Smooth muscle cell (in vitro differentiated cells): Measurements from ENCODE around the gene NTM. TPM values are rescaled to one million over a fixed set of nuclear protein-coding genes. Genes with fewer than 3 reads are reported as not detected.

Experiments used
- DNase-seq: peaks from one replicate; lab custom pipeline; 2025; ENCODE audit not compliant: unreplicated experiment; lab: John Stamatoyannopoulos, UW
- H2AFZ ChIP-seq: fragments of 200-600 bp; sonication (generic); 2 replicates; pipeline ENCODE4 v1.6.0; 2016; ENCODE audit warnings: antibody characterized with exemption, low read depth, mild to moderate bottlenecking
- H3F3A ChIP-seq: fragments of 200-600 bp; sonication (generic); 2 replicates; pipeline ENCODE4 v1.6.0; 2017; ENCODE audit warnings: antibody characterized with exemption, low read depth
- H3K27ac ChIP-seq: fragments of 200-600 bp; sonication (generic); 2 replicates; pipeline ENCODE4 v1.5.1; 2016; ENCODE audit warnings: low read depth, mild to moderate bottlenecking
- H3K27me3 ChIP-seq: fragments of 200-600 bp; sonication (generic); 2 replicates; pipeline ENCODE4 v1.6.1; 2016; ENCODE audit warnings: low read depth, mild to moderate bottlenecking
- H3K36me3 ChIP-seq: fragments of 200-600 bp; sonication (generic); 2 replicates; pipeline ENCODE4 v1.5.1; 2016; ENCODE audit warnings: low read depth
- H3K4me1 ChIP-seq: fragments of 200-600 bp; sonication (generic); 2 replicates; pipeline ENCODE4 v1.5.1; 2016; ENCODE audit warnings: low read depth
- H3K4me2 ChIP-seq: fragments of 200-600 bp; sonication (generic); 2 replicates; pipeline ENCODE4 v1.6.0; 2016; ENCODE audit warnings: mild to moderate bottlenecking
- H3K4me3 ChIP-seq: fragments of 200-600 bp; sonication (generic); 2 replicates; pipeline ENCODE4 v1.5.1; 2016; ENCODE audit warnings: mild to moderate bottlenecking
- H3K79me2 ChIP-seq: fragments of 200-600 bp; sonication (generic); 2 replicates; pipeline ENCODE4 v1.6.0; 2016; ENCODE audit warnings: low read depth, mild to moderate bottlenecking
- H3K9ac ChIP-seq: fragments of 200-600 bp; sonication (generic); 2 replicates; pipeline ENCODE4 v1.6.0; 2016; ENCODE audit warnings: low read depth
- H3K9me3 ChIP-seq: fragments of 200-600 bp; sonication (generic); replicated peaks from 2 replicates; pipeline ENCODE4 v1.5.1; 2016; ENCODE audit warnings: low read depth
- H4K20me1 ChIP-seq: fragments of 200-600 bp; sonication (generic); 2 replicates; pipeline ENCODE4 v1.6.0; 2016; ENCODE audit warnings: low read depth
- WGBS: methylation state at CpG from one replicate; pipeline ENCODE4 v1.1.7; 2016; ENCODE audit warnings: low lambda C conversion rate; 5-methylcytosine and 5-hydroxymethylcytosine counted together
- polyA plus RNA-seq: library from polyadenylated mRNA; unstranded; fragments of >200 nt; fragmentation: Nextera tagmentation; extraction: Ambion mirVana; gene quantifications from 2 replicates; pipeline ENCODE4 v1.2.1, GENCODE V29; 2016
- total RNA-seq: library from RNA; depleted of rRNA; stranded (reverse); fragments of >200 nt; gene quantifications from 2 replicates; pipeline ENCODE4 v1.2.3, GENCODE V29; 2014
- TF ChIP-seq, protein P1 (sequence below): fragments of 200-600 bp; sonication (generic); IDR thresholded peaks from 2 replicates; pipeline ENCODE4 v1.5.1; 2017; ENCODE audit warnings: borderline replicate concordance, mild to moderate bottlenecking, antibody characterized with exemption; ENCODE audit not compliant: insufficient read depth, poor library complexity, severe bottlenecking

The NTM gene
- total and polyA plus RNA-seq, 2 experiments from 2014 or later: 68.9 to 123 TPM

DNA sequence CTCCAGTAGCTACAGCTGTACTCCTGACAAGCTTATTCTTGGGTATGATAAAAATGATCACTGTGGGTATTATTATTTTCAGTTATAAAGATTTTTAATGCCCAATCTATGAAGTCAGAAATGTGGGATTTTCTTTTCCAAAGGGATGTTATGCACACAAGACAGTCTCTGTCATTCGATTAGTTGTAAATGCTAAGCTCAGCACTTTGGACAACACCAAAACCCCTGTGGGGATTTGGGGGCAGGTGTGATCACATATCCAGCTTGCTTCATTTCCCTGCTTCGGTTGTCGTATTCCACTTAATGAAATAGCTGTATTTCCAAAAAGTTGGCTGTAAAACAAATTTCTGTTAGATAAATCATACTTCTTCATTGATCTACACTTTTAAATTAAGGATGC is 931.5 kb downstream of the NTM start:
- H3K4me3 ChIP-seq: no peak overlapping the region
- no peak for DNase-seq
- H3K9ac ChIP-seq: no peak overlapping the region
- 91% methylated on average over 3 of the region's 3 CpGs for WGBS
- peaks cover 18% of the 10 kb centered on the region for H4K20me1 ChIP-seq
- no peaks in the 10 kb centered on the region for H3K4me1 ChIP-seq
- H3F3A ChIP-seq: no peaks in the 10 kb centered on the region
- no peaks in the 10 kb centered on the region for H3K79me2 ChIP-seq
- no peak overlapping the region for H3K27ac ChIP-seq
- no peak overlapping the region for H3K4me2 ChIP-seq
- H3K27me3 ChIP-seq: peaks cover 3% of the 10 kb centered on the region
- no peak overlapping the region for H2AFZ ChIP-seq
- TF ChIP-seq, protein P1, sequence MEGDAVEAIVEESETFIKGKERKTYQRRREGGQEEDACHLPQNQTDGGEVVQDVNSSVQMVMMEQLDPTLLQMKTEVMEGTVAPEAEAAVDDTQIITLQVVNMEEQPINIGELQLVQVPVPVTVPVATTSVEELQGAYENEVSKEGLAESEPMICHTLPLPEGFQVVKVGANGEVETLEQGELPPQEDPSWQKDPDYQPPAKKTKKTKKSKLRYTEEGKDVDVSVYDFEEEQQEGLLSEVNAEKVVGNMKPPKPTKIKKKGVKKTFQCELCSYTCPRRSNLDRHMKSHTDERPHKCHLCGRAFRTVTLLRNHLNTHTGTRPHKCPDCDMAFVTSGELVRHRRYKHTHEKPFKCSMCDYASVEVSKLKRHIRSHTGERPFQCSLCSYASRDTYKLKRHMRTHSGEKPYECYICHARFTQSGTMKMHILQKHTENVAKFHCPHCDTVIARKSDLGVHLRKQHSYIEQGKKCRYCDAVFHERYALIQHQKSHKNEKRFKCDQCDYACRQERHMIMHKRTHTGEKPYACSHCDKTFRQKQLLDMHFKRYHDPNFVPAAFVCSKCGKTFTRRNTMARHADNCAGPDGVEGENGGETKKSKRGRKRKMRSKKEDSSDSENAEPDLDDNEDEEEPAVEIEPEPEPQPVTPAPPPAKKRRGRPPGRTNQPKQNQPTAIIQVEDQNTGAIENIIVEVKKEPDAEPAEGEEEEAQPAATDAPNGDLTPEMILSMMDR: no peak
- no peaks in the 10 kb centered on the region for H3K36me3 ChIP-seq
- H3K9me3 ChIP-seq: no peaks in the 10 kb centered on the region

DNA sequence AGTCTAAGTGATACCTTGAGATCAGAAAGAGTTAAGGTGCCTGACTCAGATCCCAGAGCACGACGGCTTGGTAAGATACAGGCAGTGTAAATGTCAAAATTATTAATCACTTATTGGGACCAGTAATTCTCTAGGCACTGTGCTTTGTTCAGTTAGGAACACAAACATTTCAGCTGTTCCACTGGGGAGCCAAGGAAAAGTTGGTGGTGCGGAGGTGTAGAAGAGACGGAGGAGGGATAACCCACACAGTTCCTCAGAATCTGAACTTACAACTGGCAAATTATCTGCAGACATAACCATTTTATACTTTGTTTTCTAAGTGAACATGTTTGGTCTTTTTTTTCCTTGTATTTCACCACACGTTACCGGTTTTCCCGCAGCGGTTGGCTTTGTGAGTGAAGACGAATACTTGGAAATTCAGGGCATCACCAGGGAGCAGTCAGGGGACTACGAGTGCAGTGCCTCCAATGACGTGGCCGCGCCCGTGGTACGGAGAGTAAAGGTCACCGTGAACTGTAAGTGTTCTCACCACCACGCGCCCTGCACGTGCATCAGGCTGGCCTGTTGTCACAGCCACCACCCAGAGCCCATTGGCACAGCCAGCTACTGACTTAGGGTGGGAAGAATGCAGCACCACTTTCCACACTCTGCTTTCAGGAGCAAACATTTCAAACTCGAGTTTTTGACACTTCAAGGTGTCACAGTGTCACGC is 937.0 kb downstream of the NTM start:
- H3F3A ChIP-seq: no peaks in the 10 kb centered on the region
- TF ChIP-seq, protein P1: no peak
- H2AFZ ChIP-seq: no peak overlapping the region
- peaks cover 8% of the 10 kb centered on the region for H3K4me1 ChIP-seq
- H3K9me3 ChIP-seq: no peaks in the 10 kb centered on the region
- no peaks in the 10 kb centered on the region for H3K79me2 ChIP-seq
- H3K36me3 ChIP-seq: no peaks in the 10 kb centered on the region
- WGBS: 91% methylated on average over 21 of the region's 21 CpGs
- no peak overlapping the region for H3K4me2 ChIP-seq
- no peak overlapping the region for H3K9ac ChIP-seq
- no peak overlapping the region for H3K27ac ChIP-seq
- peaks cover 7% of the 10 kb centered on the region for H4K20me1 ChIP-seq
- H3K4me3 ChIP-seq: no peak overlapping the region
- no peaks in the 10 kb centered on the region for H3K27me3 ChIP-seq
- no peak for DNase-seq

DNA sequence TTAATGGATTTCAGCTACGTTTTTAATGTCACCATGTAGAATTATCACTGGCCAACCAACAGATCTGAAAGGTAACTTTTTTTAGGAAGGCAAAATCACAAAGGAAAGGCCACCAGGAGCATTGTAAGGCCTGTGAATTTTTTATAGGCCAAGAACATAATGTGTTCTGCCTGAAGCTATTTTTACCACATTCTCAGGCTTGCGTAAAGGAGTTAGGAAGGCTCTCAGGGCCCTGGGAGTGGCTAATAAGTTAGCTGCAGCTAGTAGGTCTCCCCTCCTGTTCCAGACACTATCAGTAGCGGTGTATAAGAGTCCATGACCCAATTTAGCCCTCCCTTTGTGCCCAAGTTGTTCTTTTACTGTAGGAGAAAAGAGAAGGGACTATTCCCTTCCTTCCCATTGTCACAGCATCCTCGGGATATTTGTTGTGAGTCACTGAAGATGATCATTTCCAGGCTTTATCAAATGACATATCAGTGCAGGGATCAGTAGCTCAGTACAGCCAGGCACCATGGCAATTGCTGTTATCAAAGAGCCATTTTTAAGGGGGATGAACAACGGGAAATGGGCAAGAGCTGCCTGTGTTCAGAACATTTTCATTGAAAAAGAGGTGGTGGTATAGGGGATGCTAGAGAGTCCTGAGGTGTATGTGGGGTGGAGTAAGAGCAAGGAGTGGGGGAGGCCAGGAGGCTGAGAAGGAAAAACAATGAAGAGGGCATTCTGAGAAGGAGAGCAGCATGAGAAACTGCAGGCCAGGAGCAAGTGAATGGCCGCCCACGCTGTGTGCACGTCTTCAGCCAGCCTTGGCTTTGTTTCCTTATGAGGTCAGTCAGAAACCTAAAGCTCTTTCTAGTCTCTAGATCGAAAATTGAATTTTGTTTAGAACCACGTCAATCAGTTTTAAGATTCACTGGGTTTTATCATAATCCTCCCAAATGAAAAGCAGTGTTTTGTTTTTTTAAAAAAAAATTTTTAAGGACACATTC is 940.3 kb downstream of the NTM start:
- H3K79me2 ChIP-seq: no peaks in the 10 kb centered on the region
- H3K36me3 ChIP-seq: no peaks in the 10 kb centered on the region
- TF ChIP-seq, protein P1: no peak
- H3K4me3 ChIP-seq: no peak overlapping the region
- peaks cover 8% of the 10 kb centered on the region for H3K4me1 ChIP-seq
- H3K9me3 ChIP-seq: no peaks in the 10 kb centered on the region
- WGBS: 62% methylated on average over 9 of the region's 10 CpGs
- peaks cover 7% of the 10 kb centered on the region for H4K20me1 ChIP-seq
- no peak overlapping the region for H3K4me2 ChIP-seq
- H3K27me3 ChIP-seq: no peaks in the 10 kb centered on the region
- H2AFZ ChIP-seq: no peak overlapping the region
- no peaks in the 10 kb centered on the region for H3F3A ChIP-seq
- H3K27ac ChIP-seq: no peak overlapping the region
- DNase-seq: no peak
- no peak overlapping the region for H3K9ac ChIP-seq
